K562 (cell line): Measurements from ENCODE around the gene POLR1A.

Source experiments
- KAT8 ChIP-seq: fragments of 450-650 bp; IDR thresholded peaks from 2 replicates; pipeline ENCODE4 v1.6.1; 2016; ENCODE audit warnings: low read depth, mild to moderate bottlenecking
- TF ChIP-seq, protein P1 (sequence below), 2 experiments: IDR thresholded peaks; 2 replicates each; pipeline ENCODE4 v1.6.1; 2011; ENCODE audit warnings: borderline replicate concordance in 1 of 2, control low read depth in 1 of 2, low read depth in 1 of 2, low read length in 1 of 2, mild to moderate bottlenecking in 1 of 2, mixed read lengths in 1 of 2, moderate library complexity in 1 of 2; ENCODE audit not compliant: insufficient read depth in 1 of 2, insufficient read length in 1 of 2, poor library complexity in 1 of 2, severe bottlenecking in 1 of 2; ENCODE audit errors: extremely low read depth in 1 of 2

DNA sequence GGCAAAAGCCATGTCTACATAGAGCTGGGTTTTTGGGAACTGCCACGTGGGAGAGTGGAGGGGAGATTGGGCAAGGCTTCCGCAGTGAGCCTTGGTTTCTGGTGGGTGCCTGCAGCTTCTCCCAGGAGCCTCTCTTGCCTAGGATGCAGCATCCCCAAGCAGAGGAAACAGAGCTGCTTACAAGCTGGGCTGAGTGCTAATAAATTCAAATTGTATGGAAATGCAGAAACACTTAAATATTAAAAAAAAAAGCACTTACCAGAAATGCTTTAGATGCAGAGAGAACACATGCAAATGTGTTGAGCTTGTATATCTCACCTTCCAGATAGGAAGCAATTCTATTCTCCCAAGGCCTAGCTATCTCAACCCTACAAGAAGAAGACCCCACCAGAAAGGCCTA, 120.9 kb downstream of the POLR1A start:
- TF ChIP-seq, protein P1, sequence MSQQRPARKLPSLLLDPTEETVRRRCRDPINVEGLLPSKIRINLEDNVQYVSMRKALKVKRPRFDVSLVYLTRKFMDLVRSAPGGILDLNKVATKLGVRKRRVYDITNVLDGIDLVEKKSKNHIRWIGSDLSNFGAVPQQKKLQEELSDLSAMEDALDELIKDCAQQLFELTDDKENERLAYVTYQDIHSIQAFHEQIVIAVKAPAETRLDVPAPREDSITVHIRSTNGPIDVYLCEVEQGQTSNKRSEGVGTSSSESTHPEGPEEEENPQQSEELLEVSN (IDR thresholded peaks at IDR 0.05; ENCODE audit: borderline replicate concordance in 1 of 2, extremely low read depth in 1 of 2, insufficient read depth in 1 of 2, insufficient read length in 1 of 2, low read depth in 1 of 2, low read length in 1 of 2, poor library complexity in 1 of 2, severe bottlenecking in 1 of 2) = no peak
- TF ChIP-seq KAT8 = no peak
